HEK293 (cell line): ENCODE results near the gene AVPR1B.

Source experiments
- CTCF ChIA-PET: fragments of 350-600 bp; formaldehyde crosslinking; extraction: SDS; loops from one replicate; lab custom pipeline; 2021; ENCODE audit warnings: antibody characterized with exemption; lab: Yijun Ruan, JAX
- POLR2A ChIA-PET: fragments of 300-600 bp; formaldehyde crosslinking; extraction: SDS; loops from one replicate; lab custom pipeline; 2020; ENCODE audit warnings: antibody characterized with exemption, inconsistent platforms; lab: Yijun Ruan, JAX
- H3K27ac ChIP-seq: fragments of 200-500 bp; sonication (Bioruptor generic); 2 replicates; pipeline ENCODE4 v1.5.1; 2014; ENCODE audit warnings: low read depth, low read length, control low read depth, inconsistent platforms; ENCODE audit errors: extremely low read depth
- H3K36me3 ChIP-seq, 2 experiments: fragments of 200-500 bp in 1 of 2; sonication (Bioruptor generic) in 1 of 2; 1 replicate in 1 of 2; 2 replicates in 1 of 2; pipeline ENCODE4 v1.5.1; 2014 to 2017; ENCODE audit warnings: inconsistent platforms in 2 of 2, low read length in 2 of 2; ENCODE audit not compliant: control insufficient read depth in 2 of 2, insufficient read depth in 1 of 2
- H3K4me1 ChIP-seq: fragments of 200-500 bp; sonication (Bioruptor generic); 2 replicates; pipeline ENCODE4 v1.5.1; 2014; ENCODE audit warnings: mild to moderate bottlenecking, low read length, inconsistent platforms; ENCODE audit not compliant: control insufficient read depth, insufficient read depth
- H3K4me3 ChIP-seq: 2 replicates; pipeline ENCODE4 v1.5.1; 2011; ENCODE audit warnings: low read depth, mild to moderate bottlenecking, control low read depth, low read length, moderate library complexity
- H3K9me3 ChIP-seq: fragments of 200-500 bp; sonication (Bioruptor generic); 2 replicates; pipeline ENCODE4 v1.5.1; 2014; ENCODE audit warnings: low read depth, low read length, inconsistent platforms; ENCODE audit not compliant: control insufficient read depth, insufficient read depth
- BCL11B ChIP-seq: fragments of 450-650 bp; formaldehyde crosslinking; IDR thresholded peaks from 2 replicates; pipeline ENCODE4 v1.5.1; 2016; ENCODE audit warnings: low read depth, missing biosample characterization, missing genetic modification characterization
- GLIS1 ChIP-seq: fragments of 450-650 bp; formaldehyde crosslinking; IDR thresholded peaks from 2 replicates; pipeline ENCODE4 v1.5.1; 2016; ENCODE audit warnings: missing biosample characterization, missing genetic modification characterization
- HOXA7 ChIP-seq: sonication (generic); formaldehyde crosslinking; IDR thresholded peaks from 2 replicates; pipeline ENCODE4 v1.8.1; 2022; ENCODE audit warnings: missing genetic modification reagents, borderline replicate concordance
- HOXC10 ChIP-seq: sonication (generic); formaldehyde crosslinking; IDR thresholded peaks from 2 replicates; pipeline ENCODE4 v1.8.1; 2023; ENCODE audit warnings: mild to moderate bottlenecking, missing genetic modification reagents
- PATZ1 ChIP-seq: fragments of 450-650 bp; formaldehyde crosslinking; IDR thresholded peaks from 2 replicates; pipeline ENCODE4 v1.5.1; 2016; ENCODE audit warnings: missing biosample characterization, missing genetic modification characterization
- PRDM6 ChIP-seq: fragments of 450-650 bp; formaldehyde crosslinking; IDR thresholded peaks from 2 replicates; pipeline ENCODE4 v1.5.1; 2017; ENCODE audit warnings: missing biosample characterization, missing genetic modification characterization
- SETDB1 ChIP-seq: IDR thresholded peaks from one replicate; pipeline ENCODE4 v1.6.1; 2017; ENCODE audit warnings: mild to moderate bottlenecking, low read length, moderate library complexity, mixed read lengths; ENCODE audit not compliant: insufficient read length
- SP3 ChIP-seq: fragments of 450-650 bp; formaldehyde crosslinking; IDR thresholded peaks from 2 replicates; pipeline ENCODE4 v1.5.1; 2016; ENCODE audit warnings: missing biosample characterization, missing genetic modification characterization
- WT1 ChIP-seq: fragments of 450-650 bp; formaldehyde crosslinking; IDR thresholded peaks from 2 replicates; pipeline ENCODE4 v1.5.1; 2016; ENCODE audit warnings: missing biosample characterization, missing genetic modification characterization
- ZBTB7A ChIP-seq: fragments of 450-650 bp; formaldehyde crosslinking; IDR thresholded peaks from 2 replicates; pipeline ENCODE4 v1.5.1; 2016; ENCODE audit warnings: low read depth, missing biosample characterization, missing genetic modification characterization
- ZEB2 ChIP-seq: fragments of 450-650 bp; formaldehyde crosslinking; IDR thresholded peaks from 2 replicates; pipeline ENCODE4 v1.5.1; 2016; ENCODE audit warnings: missing biosample characterization, missing genetic modification characterization
- ZFHX2 ChIP-seq: fragments of 450-650 bp; formaldehyde crosslinking; conservative IDR thresholded peaks from 2 replicates; pipeline ENCODE4 v1.5.1; 2016; ENCODE audit warnings: missing biosample characterization, missing genetic modification characterization
- ZNF140 ChIP-seq: fragments of 450-650 bp; formaldehyde crosslinking; IDR thresholded peaks from 2 replicates; pipeline ENCODE4 v1.5.1; 2016; ENCODE audit warnings: missing biosample characterization, missing genetic modification characterization
- ZNF239 ChIP-seq: fragments of 450-650 bp; formaldehyde crosslinking; IDR thresholded peaks from 2 replicates; pipeline ENCODE4 v1.5.1; 2016; ENCODE audit warnings: missing biosample characterization, missing genetic modification characterization
- ZNF24 ChIP-seq: fragments of 450-650 bp; formaldehyde crosslinking; IDR thresholded peaks from 2 replicates; pipeline ENCODE4 v1.5.1; 2016; ENCODE audit warnings: missing biosample characterization, missing genetic modification characterization
- ZNF449 ChIP-seq: fragments of 450-650 bp; formaldehyde crosslinking; IDR thresholded peaks from 2 replicates; pipeline ENCODE4 v1.5.1; 2017; ENCODE audit warnings: missing biosample characterization, mild to moderate bottlenecking, missing genetic modification characterization, moderate library complexity
- ZNF701 ChIP-seq: fragments of 450-650 bp; formaldehyde crosslinking; IDR thresholded peaks from 2 replicates; pipeline ENCODE4 v1.5.1; 2016; ENCODE audit warnings: missing biosample characterization, missing genetic modification characterization
- ZNF768 ChIP-seq: fragments of 450-650 bp; formaldehyde crosslinking; IDR thresholded peaks from 2 replicates; pipeline ENCODE4 v1.5.1; 2018; ENCODE audit warnings: missing biosample characterization, mild to moderate bottlenecking, missing genetic modification characterization
- ZNF785 ChIP-seq: fragments of 450-650 bp; formaldehyde crosslinking; IDR thresholded peaks from 2 replicates; pipeline ENCODE4 v1.5.1; 2016; ENCODE audit warnings: missing biosample characterization, missing genetic modification characterization
- ZNF837 ChIP-seq: fragments of 450-650 bp; formaldehyde crosslinking; IDR thresholded peaks from 2 replicates; pipeline ENCODE4 v1.5.1; 2016; ENCODE audit warnings: missing biosample characterization, missing genetic modification characterization
- TF ChIP-seq, protein P1 (sequence below): fragments of 450-650 bp; formaldehyde crosslinking; IDR thresholded peaks from 2 replicates; pipeline ENCODE4 v1.5.1; 2016; ENCODE audit warnings: missing biosample characterization, missing genetic modification characterization
- TF ChIP-seq, protein P2 (sequence below): fragments of 450-650 bp; formaldehyde crosslinking; IDR thresholded peaks from 2 replicates; pipeline ENCODE4 v1.5.1; 2016; ENCODE audit warnings: missing biosample characterization, missing genetic modification characterization
- TF ChIP-seq, protein P3 (sequence below): fragments of 450-650 bp; formaldehyde crosslinking; IDR thresholded peaks from 2 replicates; pipeline ENCODE4 v1.5.1; 2016; ENCODE audit warnings: missing biosample characterization, missing genetic modification characterization

Gene AVPR1B, protein sequence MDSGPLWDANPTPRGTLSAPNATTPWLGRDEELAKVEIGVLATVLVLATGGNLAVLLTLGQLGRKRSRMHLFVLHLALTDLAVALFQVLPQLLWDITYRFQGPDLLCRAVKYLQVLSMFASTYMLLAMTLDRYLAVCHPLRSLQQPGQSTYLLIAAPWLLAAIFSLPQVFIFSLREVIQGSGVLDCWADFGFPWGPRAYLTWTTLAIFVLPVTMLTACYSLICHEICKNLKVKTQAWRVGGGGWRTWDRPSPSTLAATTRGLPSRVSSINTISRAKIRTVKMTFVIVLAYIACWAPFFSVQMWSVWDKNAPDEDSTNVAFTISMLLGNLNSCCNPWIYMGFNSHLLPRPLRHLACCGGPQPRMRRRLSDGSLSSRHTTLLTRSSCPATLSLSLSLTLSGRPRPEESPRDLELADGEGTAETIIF

DNA sequence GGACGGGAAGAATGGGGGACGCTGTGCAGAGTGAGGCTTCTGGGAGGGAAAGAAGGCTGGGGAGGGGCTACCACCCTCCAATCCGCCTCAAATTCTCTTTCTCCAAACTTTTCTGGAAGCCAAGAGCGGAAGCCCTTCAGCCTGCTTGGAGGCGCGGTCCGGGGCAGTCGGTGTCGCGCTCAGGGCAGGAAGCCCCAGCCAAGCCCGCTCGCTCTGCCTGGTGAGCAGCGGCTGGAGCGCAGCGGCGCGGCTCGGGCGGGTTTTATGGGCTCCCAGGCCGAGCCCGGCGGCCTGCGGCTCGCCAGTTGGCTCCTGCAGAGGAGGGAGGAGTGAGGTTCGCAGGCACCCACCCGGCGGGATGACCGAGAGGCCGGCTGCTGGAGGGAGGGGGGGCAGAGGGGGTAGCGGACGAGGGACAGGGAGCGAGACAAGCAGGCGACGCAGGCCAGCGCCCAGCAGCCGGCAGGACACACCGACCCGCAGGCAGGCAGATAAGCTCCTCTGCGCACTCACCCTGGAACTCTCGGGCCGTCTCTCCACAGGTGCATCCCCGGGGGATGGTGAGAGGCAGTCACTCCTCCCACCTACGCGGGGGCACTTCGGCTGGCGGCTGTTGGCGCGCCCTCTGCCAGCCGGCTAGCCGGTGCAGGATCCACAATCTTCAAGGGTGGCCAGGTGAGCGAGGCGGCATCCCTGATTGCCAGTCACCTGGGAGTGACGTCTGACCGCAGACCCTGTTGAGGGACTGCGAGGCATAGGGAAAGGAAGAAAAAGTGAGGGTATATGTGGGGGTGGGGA lies at the start of gene AVPR1B:
Gene AVPR1B (minus strand): TSS at position 238 of the 798 bp plus-strand sequence. CDS start 498 bp downstream, outside the sequence.
- no peaks in the 10 kb centered on the region; the same call in 1 of the 2 replicates for H3K9me3 ChIP-seq
- H3K4me1 ChIP-seq = no peaks in the 10 kb centered on the region
- POLR2A ChIA-PET = no interaction called here
- H3K27ac ChIP-seq = no peak within 1 kb of the TSS
- no peaks in the 10 kb centered on the region for H3K36me3 ChIP-seq
- peak within 1 kb of the TSS; percentile 28 for H3K4me3 ChIP-seq
- CTCF ChIA-PET = interaction anchor here (0.6 to 1.0 kb wide), 4 partner anchors 9 to 140 kb away, joined by 3 to 4 read pairs (median 3); no protein-coding TSS in a partner anchor
- TF ChIP-seq, protein P1, sequence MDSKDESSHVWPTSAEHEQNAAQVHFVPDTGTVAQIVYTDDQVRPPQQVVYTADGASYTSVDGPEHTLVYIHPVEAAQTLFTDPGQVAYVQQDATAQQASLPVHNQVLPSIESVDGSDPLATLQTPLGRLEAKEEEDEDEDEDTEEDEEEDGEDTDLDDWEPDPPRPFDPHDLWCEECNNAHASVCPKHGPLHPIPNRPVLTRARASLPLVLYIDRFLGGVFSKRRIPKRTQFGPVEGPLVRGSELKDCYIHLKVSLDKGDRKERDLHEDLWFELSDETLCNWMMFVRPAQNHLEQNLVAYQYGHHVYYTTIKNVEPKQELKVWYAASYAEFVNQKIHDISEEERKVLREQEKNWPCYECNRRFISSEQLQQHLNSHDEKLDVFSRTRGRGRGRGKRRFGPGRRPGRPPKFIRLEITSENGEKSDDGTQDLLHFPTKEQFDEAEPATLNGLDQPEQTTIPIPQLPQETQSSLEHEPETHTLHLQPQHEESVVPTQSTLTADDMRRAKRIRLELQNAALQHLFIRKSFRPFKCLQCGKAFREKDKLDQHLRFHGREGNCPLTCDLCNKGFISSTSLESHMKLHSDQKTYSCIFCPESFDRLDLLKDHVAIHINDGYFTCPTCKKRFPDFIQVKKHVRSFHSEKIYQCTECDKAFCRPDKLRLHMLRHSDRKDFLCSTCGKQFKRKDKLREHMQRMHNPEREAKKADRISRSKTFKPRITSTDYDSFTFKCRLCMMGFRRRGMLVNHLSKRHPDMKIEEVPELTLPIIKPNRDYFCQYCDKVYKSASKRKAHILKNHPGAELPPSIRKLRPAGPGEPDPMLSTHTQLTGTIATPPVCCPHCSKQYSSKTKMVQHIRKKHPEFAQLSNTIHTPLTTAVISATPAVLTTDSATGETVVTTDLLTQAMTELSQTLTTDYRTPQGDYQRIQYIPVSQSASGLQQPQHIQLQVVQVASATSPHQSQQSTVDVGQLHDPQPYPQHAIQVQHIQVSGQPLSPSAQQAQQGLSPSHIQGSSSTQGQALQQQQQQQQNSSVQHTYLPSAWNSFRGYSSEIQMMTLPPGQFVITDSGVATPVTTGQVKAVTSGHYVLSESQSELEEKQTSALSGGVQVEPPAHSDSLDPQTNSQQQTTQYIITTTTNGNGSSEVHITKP (tag by site-specific recombination) = no peak
- TF ChIP-seq ZNF701 (tag by site-specific recombination) (no peak), WT1 (tag by site-specific recombination) (no peak), ZFHX2 (tag by site-specific recombination) (peak; percentile 91), ZNF785 (tag by site-specific recombination) (no peak), HOXA7 (CRISPR knock-in tag) (no peak), ZNF837 (tag by site-specific recombination) (no peak), ZNF24 (no peak), ZEB2 (peak; percentile 81), ZBTB7A (tag by site-specific recombination) (no peak), ZNF239 (tag by site-specific recombination) (no peak), GLIS1 (tag by site-specific recombination) (peak; percentile 92), ZNF768 (tag by site-specific recombination) (no peak; the same call in 1 of the 2 replicates), SP3 (tag by site-specific recombination) (peak; percentile 35; the same call in 1 of the 2 replicates), PATZ1 (tag by site-specific recombination) (peak; percentile 78), BCL11B (no peak), ZNF140 (tag by site-specific recombination) (no peak), PRDM6 (no peak), ZNF449 (peak; percentile 87), HOXC10 (no peak), SETDB1 (no peak)
- TF ChIP-seq, protein P2, sequence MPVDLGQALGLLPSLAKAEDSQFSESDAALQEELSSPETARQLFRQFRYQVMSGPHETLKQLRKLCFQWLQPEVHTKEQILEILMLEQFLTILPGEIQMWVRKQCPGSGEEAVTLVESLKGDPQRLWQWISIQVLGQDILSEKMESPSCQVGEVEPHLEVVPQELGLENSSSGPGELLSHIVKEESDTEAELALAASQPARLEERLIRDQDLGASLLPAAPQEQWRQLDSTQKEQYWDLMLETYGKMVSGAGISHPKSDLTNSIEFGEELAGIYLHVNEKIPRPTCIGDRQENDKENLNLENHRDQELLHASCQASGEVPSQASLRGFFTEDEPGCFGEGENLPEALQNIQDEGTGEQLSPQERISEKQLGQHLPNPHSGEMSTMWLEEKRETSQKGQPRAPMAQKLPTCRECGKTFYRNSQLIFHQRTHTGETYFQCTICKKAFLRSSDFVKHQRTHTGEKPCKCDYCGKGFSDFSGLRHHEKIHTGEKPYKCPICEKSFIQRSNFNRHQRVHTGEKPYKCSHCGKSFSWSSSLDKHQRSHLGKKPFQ (tag by site-specific recombination) = no peak
- TF ChIP-seq, protein P3, sequence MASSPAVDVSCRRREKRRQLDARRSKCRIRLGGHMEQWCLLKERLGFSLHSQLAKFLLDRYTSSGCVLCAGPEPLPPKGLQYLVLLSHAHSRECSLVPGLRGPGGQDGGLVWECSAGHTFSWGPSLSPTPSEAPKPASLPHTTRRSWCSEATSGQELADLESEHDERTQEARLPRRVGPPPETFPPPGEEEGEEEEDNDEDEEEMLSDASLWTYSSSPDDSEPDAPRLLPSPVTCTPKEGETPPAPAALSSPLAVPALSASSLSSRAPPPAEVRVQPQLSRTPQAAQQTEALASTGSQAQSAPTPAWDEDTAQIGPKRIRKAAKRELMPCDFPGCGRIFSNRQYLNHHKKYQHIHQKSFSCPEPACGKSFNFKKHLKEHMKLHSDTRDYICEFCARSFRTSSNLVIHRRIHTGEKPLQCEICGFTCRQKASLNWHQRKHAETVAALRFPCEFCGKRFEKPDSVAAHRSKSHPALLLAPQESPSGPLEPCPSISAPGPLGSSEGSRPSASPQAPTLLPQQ = no peak
